Liver (tissue), 3 donors: Measurements from ENCODE around the gene MTMR2.

Experiments used
- CTCF ChIP-seq: fragments of 150-350 bp; IDR thresholded peaks from 2 replicates; pipeline ENCODE4 v1.5.1; 2017; ENCODE audit warnings: improper control_type of control experiment, low read depth, low read length; ENCODE audit not compliant: missing input control
- GABPA ChIP-seq, 2 donors: IDR thresholded peaks in 1 of 2; conservative IDR thresholded peaks in 1 of 2; 2 replicates each; pipeline ENCODE4 v1.6.1; 2016; ENCODE audit warnings: antibody characterized with exemption in 2 of 2, mild to moderate bottlenecking in 1 of 2, moderate library complexity in 1 of 2
- RXRA ChIP-seq, 2 donors: IDR thresholded peaks; 2 replicates each; pipeline ENCODE4 v1.6.1; 2017 to 2018; ENCODE audit warnings: antibody characterized with exemption in 2 of 2, mild to moderate bottlenecking in 1 of 2
- SP1 ChIP-seq: IDR thresholded peaks from 2 replicates; pipeline ENCODE4 v1.6.1; 2018; ENCODE audit warnings: antibody characterized with exemption, mild to moderate bottlenecking
- TAF1 ChIP-seq: conservative IDR thresholded peaks from 2 replicates; pipeline ENCODE4 v1.6.1; 2016; ENCODE audit warnings: antibody characterized with exemption, mild to moderate bottlenecking
- donor health status: healthy.
- donor health status: healthy.

- no peak for TF ChIP-seq CTCF
- TF ChIP-seq SP1, result no peak
- TF ChIP-seq TAF1, result no peak
- no peak for TF ChIP-seq GABPA (IDR thresholded peaks at IDR 0.05 in 1 of 2, conservative IDR thresholded peaks at IDR 0.05 in 1 of 2)
- TF ChIP-seq RXRA (IDR thresholded peaks at IDR 0.05), result no peak
These were observed 70.8 kb downstream of the MTMR2 start for GRCh38 chr11:95853138-95853537.
